ENCODE data around the gene GLUL.
"Not testable (repeated sequence)": the region's sequence is repeated elsewhere in the genome, so short reads cannot be mapped to it uniquely, and the experiment has no call there.

Gene GLUL

GRCh38 chr1:182333071-182333571 lies 58.5 kb downstream of the GLUL start:
- not testable (repeated sequence) for H3K27me3 ChIP-seq (ENCODE audit: insufficient read depth, low read length); H3K36me3 ChIP-seq (ENCODE audit: insufficient read depth, low read depth, low read length); H3K9me3 ChIP-seq (ENCODE audit: insufficient read depth, low read depth, low read length); H3K4me3 ChIP-seq (ENCODE audit: low read length); H3K9ac ChIP-seq (ENCODE audit: low read depth, low read length); H3K27ac ChIP-seq (ENCODE audit: low read length); H3K4me1 ChIP-seq (ENCODE audit: insufficient read depth, low read length)

DNA sequence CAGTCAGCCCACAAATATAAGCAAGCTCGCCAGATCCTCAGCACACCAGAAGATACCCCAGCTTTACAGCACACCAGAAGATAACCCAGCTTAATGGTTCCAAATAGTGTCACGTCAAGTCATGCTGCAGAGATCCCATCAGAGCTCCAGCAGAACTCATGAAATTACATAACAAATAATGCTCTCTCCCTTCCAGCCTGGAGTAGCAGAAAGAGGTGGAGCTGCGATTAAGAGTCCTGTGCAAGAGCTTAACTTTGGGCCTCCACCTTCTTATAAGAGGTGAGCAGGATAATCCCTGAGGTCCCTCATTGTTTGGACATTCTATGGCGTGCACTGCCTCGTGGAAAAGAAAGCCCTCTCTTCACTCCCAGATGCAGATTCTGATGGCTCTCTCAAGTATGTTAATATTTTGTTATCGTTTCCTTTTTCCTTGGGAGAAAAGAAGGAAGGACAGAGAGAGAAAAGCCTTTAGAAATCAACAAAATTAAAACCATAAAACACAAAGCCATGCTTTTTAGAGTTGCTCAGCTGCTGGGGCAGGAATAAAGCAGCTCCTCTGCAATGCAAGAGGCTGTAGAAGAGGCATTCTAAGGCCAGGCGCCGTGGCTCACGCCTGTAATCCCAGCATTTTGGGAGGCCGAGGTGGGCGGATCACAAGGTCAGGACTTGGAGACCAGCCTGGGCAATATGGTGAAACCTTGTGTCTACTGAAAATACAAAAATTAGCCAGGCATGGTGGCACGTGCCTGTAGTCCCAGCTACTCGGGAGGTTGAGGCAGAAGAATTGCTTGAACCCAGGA lies 59.1 kb downstream of the GLUL start:
- Histone ChIP-seq H3K9ac (ENCODE audit: low read depth, low read length) (no peak overlapping the region), H3K36me3 (ENCODE audit: insufficient read depth, low read depth, low read length) (no peaks in the 10 kb centered on the region), H3K9me3 (ENCODE audit: insufficient read depth, low read depth, low read length) (no peaks in the 10 kb centered on the region), H3K4me1 (ENCODE audit: insufficient read depth, low read length) (peaks cover 3% of the 10 kb centered on the region; the same call in 1 of the 2 replicates), H3K4me3 (ENCODE audit: low read length) (no peak overlapping the region), H3K27ac (ENCODE audit: low read length) (no peak overlapping the region), H3K27me3 (ENCODE audit: insufficient read depth, low read length) (no peaks in the 10 kb centered on the region)

All from iPS-20b (cell line).